GM20431 (cell line): Measurements from ENCODE around the gene RAB22A.

Source experiments
- in situ Hi-C: fragments of 300-500 bp; cut with MseI, MboI; formaldehyde crosslinking; loops from one replicate; pipeline ENCODE4 v1.15.0; 2020; ENCODE audit warnings: low sequenced_read_pairs; ENCODE audit not compliant: unreplicated experiment

RAB22A gene

GRCh38 chr20:58309591-58310290, at the start of gene RAB22A:
TSS of gene RAB22A (plus strand) at chr20:58309715. CDS start at chr20:58309977, 262 bp downstream.
- in situ Hi-C loops: no loop called here

DNA sequence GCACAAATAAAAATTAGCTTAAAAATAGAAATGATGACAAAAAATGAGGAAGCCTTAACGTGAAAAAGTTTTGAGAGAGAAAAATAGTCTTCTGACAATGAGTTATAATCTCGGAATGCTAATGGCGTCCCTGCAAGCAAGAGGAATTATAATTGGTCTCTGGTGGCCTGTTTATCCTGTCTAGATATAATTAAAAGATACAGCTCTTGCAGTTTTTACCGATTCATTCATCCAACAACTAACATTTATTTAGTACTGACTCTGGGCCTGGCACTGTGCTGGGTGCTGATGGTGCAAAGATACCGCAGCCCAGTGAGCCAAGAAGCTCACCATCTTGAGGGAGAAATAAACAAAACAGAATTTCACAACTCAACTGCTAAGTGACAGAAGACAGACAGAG, 49.5 kb upstream of the RAB22A start:
- in situ Hi-C loops: no loop called here

DNA sequence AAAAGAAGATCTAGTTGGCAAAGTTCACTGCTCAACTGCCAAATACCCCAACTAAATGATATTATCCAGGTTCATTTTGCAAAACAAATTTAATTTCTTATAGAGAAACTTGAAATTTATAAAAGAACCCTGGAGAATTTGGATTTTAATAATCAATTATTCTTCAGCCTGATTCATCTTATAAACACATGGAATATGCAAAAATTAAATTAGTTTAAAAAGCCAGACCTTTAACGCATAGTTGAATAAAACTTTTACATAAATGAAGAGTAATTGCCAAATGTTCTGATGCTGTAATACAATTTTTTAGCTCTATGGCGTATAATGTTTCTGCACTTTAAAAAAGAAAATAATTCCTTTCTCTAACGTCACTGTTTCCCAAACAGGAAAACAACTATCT, 47.9 kb upstream of the RAB22A start:
- in situ Hi-C loops: no loop called here

- in situ Hi-C loops: no loop called here
These were observed 45.2 kb upstream of the RAB22A start for GRCh38 chr20:58264271-58264670.

- in situ Hi-C loops: no loop called here
These were observed 41.9 kb upstream of the RAB22A start for GRCh38 chr20:58267389-58268215.

DNA sequence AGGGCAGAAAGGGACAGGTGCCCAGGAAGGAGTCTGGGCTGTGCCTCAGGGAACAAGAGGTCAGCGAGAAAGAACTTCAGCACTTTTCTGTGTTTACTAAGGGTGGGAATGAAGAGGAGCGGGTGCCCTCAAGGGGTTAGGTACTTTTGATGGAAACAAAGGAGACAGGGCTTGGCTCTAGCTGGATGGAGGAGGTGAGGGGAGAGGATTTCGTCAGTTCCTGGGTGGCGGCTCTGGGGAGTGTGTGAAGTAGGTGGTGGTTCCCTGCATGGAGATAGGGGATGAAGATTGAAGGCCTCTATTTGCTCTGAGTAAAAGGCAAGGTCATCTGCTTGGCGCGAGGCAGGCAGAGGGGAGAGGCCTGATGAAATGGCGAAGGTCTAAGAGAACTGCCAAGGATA, 41.1 kb upstream of the RAB22A start:
- in situ Hi-C loops: no loop called here

DNA sequence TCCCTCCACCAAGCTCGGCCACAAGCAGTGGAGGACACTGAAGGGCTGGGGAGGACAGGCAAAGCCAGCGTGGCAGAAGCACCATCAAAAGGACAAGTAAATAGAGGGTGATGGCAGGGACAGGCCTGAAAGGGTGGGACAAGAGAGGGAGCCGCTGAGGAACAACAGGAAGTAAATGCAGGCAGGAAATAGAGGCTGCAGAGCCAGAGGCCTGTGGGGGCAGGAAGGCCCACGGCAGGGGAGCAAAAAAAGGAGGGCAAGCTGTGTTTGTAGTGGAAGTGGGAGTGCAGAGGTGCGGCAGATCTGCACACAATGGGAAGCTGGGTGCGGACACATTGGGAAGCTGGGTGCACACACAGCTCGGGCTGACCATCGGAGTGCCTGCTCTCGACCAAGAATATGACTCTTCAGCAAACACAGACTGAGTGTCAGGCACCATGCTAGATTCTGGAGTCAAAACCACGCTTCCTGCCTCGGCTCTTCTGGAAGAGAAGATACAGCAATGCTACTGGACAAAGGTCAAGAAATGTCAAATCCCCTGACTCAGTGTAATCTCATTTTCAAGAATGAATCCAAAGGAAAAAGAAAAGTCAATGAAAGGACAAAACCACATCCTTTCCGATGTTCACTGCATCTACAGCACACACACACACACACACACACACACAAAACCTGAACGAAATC, 40.4 kb upstream of the RAB22A start:
- in situ Hi-C loops: no loop called here

DNA sequence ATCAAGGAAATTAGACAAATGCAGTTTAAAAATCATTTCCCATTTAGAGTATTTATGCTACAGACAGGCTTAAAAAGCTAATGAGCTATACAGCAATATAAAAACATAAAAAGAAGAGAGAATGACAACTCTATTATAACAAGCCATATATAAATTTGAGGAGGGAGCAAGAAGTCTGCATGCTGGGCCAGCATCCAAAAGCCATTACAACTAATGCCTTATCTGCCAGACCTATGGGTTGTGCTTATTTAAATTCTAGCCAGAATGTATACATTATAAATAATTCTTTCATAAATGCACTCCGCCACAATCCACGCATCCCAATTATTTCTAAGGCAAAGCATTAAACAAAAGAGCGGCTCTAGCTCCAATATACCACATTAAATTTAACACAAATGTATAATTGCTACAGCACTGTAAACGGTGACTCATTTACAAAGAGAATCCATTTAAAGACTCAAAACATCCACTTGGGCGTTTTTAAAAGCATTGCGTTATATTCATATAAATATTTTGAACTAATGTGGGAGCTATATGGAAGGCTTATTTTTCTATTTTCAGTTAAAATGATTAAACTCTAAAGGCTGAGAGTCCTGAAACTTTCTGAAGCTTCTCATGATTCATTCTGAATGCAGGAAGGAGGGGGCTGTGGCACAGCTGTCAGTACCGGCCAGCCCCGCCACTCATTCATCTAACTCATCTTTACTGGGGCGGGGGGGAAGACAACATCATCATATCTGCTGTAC, 37.7 kb upstream of the RAB22A start:
- in situ Hi-C loops: no loop called here

DNA sequence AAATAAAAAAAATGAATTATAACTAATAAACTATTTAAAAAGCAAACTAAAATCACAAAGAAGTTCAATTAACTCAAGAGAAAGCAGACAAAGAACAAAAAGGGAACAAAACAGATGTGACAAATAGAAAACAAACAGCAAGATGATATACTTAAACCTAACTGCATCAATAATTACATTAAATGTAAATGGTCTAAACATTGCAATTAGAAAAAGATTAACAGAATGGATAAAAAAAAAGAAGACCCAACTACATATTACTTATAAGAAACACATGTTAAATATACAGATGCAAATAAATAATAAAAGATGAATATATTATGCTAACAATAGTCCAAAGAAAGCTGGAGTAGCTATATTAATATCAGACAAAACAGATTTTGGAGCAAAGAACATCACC, 35.1 kb upstream of the RAB22A start:
- in situ Hi-C loops: no loop called here

DNA sequence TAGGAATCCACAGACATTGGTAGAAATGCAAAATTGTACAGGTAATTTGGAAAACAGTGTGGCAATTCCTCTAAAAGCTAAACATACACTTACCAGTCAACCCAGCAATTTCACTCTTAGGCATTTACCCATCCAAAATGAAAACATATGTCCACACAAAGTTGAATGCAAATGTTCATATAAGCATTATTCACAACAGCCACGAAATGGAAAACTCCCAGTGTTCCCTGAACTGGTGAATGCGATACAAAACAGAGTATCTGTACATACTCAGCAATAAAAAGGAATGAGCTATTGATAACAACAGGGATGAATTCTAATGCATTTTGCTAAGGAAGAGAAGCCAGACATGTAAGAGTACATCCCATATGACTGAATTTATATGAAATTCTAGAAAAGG, 32.4 kb upstream of the RAB22A start:
- in situ Hi-C loops: no loop called here

GRCh38 chr20:58277578-58278472, 31.7 kb upstream of the RAB22A start:
- in situ Hi-C loops: no loop called here

DNA sequence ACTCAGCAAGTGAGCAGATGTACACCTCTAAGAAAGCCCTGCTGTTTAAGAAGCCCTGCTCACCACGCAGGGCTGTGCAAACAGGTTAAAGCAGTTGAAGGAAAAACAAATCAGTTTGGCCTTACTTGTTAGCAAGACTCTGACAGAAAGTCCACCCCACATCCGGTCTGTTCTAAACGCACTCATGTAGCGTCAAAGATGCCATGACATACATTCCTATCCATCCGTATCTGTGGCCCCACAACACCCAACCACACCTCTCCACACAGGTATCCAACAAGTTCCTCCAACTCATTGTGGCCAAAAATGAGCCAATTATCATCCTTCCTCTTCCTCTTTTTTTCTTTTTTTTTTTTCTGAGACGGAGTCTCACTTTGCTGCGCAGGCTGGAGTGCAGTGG, 22.8 kb upstream of the RAB22A start:
- in situ Hi-C loops: no loop called here

- in situ Hi-C loops: no loop called here
These were observed 21.9 kb upstream of the RAB22A start for GRCh38 chr20:58287638-58288037.

- in situ Hi-C loops: no loop called here
These were observed 20.4 kb upstream of the RAB22A start for GRCh38 chr20:58289143-58289542.

DNA sequence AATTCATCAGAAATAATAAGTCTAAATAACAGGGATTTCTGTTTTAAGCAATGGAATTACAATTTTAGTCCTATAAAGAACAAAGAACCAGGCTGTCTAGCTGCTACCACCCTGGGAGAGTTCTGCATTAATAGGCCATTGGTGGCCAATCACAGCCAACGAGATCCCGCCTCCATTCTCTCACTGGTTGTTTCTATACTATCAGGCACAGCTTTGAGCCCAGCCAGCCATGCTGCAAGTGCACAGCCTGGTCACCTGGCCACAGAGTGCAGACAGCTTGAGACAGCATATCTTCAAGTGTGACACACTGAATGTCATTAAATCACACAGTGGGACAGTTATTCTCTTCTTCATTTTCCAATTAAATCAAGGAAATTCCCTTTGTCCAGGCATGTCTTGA, 16.1 kb upstream of the RAB22A start:
- in situ Hi-C loops: no loop called here

- in situ Hi-C loops: no loop called here
These were observed 14.7 kb upstream of the RAB22A start for GRCh38 chr20:58294497-58295455.

GRCh38 chr20:58296051-58296837, 13.3 kb upstream of the RAB22A start:
- in situ Hi-C loops: no loop called here

GRCh38 chr20:58297394-58297793, 12.1 kb upstream of the RAB22A start:
- in situ Hi-C loops: no loop called here
